CMK (cell line): ENCODE results near the gene BSDC1.
"Not testable (repeated sequence)": the region's sequence is repeated elsewhere in the genome, so short reads cannot be mapped to it uniquely, and the experiment has no call there.

Experiments
- DNase-seq: peaks from one replicate; pipeline ENCODE4 v3.0.0-alpha.2; 2010; ENCODE audit warnings: low read depth

Gene BSDC1

DNA sequence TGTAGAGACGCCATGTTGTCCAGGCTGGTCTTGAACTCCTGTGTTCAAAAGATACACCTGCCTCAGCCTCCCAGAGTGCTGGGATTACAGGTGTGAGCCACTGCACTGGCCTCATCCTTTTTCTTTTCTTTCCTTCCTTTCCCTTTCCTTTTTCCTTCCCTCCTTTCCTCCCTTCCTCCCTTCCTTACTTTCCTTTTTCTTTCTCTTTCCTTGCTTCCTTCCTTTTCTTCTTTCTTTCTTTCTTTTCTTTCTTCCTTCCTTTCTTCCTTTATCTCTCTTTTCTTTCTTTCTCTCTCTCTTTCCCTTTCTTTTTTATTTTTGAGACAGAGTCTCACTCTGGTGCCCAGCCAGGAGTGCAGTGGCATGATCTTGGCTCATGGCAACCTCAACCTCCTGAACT is 37.8 kb downstream of the BSDC1 start:
- no peak for DNase-seq

DNA sequence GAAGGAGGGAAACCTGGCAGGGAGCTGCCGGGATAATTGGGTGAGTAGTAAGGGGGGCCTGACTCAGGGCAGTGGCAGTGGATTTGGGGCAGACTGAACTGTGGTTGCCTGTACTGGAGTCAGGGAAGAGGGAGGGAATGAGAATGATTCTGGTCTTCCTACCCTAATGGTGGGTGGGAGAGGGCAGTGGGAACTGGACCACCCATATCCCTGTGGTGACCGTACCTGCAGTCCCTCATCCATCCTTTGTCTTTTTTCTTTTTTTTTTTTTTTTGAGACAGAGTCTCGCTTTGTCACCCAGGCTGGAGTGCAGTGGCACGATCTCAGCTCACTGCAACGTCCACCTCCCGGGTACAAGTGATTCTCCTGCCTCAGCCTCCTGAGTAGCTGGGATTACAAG is 38.5 kb downstream of the BSDC1 start:
- DNase-seq: not testable (repeated sequence)

DNA sequence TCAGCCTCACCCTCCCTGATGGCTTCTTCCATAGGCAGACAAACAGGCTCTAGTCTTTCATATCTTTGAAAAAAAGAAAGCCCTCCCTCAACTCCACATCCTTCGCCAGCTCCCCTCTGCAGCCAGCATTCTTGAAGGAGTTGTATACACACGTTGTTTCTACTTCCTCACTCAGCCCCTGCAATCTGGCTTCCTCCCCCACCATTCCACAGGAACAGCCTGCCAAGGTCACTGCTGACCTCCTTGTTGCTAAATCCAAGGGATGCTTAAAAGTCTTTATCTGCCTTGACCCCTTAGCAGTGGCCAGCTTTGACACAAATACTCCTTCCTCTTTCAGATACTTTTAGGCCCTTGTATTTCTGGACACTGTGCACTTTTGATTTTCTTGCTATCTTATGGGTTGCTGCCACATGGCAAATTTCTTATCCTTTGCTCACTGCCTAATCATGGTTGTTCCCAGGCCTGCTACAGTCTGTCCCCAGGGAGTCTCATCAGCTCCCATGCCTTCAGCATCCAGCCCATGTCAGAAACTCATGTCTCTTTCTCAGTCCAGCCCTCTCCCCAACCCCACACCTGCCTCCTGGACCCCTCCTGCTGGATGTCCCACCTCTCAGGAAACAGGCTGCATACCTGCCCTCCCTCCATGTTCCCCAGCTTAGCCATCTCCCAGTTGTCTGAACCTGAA is 40.2 kb downstream of the BSDC1 start:
- DNase-seq: no peak

DNA sequence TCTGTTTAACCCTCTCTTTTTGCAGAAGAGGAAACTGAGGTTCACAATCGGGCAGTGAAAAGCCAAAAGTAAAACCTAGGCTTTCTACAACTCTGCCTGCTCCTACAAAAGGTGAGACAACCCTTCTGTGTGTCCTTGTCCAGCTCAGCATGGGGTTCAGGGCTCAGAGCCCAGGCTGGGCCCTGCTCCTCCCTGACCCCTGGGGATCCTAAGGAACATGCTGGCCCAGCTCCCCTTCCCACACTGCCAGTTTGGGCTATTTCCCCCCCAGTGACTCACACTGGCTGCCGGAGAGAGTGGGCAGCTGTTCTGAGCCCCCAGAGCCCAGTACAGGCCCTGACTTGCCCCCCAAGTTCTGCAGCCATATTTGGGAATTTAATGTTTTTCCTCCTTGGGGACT is 40.8 kb downstream of the BSDC1 start:
- DNase-seq: no peak

DNA sequence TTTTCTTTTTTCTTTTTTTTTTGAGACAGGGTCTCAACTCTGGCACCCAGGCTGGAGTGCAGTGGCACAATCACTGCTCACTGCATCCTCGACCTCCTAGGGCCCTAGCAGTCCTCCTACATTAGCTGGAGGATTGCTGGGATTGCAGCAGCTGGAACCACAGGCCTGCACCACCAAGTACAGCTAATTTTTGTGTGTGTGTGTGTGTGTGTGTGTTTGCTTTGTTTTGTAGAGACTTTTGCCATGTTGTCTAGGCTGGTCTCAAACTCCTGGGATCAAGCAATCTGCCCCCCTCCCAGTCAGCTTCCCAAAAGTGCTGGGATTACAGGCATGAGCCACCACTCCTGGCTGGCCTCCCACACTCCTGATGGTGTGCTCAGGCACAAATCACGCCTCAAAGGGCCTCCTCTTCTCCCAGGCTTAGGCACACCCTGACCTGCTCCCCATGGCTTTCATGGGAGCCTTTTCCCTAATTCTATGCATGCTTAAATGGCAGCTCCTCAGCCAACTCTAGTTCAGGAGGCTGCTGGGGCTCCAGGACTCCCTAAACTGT is 41.3 kb downstream of the BSDC1 start:
- DNase-seq: no peak

DNA sequence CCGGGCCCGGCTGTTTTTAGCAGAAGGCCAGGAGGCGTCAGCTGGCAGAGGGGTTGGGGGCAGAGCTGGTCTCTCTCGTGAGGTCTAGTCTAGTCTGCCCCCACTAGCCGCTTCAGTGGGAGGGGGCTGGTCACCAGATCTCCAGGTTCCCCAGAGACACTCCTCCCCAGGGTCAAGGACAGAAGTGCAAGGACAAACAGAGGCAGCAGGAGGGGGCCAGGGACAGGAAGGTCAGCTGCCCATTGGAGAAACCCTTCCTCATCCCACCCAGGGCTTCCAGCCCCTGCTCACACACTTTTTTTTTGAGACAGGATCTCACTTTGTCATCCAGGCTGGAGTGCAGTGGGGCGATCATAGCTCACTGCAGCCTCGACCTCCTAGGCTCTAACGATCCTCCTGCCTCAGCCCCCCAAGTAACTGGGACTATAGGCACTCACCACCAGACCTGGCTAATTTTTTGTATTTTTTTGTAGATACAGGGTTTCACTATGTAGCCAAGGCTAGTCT is 41.9 kb downstream of the BSDC1 start:
- no peak for DNase-seq

- DNase-seq: peak; percentile 96
Measured at GRCh38 chr1:32351399-32352238, 42.6 kb downstream of the BSDC1 start.

GRCh38 chr1:32350785-32351398 is 43.3 kb downstream of the BSDC1 start:
- DNase-seq: no peak

GRCh38 chr1:32349211-32349708 is 45.0 kb downstream of the BSDC1 start:
- DNase-seq: peak; percentile 85

- no peak for DNase-seq
Measured at GRCh38 chr1:32346532-32347157, 47.6 kb downstream of the BSDC1 start.

DNA sequence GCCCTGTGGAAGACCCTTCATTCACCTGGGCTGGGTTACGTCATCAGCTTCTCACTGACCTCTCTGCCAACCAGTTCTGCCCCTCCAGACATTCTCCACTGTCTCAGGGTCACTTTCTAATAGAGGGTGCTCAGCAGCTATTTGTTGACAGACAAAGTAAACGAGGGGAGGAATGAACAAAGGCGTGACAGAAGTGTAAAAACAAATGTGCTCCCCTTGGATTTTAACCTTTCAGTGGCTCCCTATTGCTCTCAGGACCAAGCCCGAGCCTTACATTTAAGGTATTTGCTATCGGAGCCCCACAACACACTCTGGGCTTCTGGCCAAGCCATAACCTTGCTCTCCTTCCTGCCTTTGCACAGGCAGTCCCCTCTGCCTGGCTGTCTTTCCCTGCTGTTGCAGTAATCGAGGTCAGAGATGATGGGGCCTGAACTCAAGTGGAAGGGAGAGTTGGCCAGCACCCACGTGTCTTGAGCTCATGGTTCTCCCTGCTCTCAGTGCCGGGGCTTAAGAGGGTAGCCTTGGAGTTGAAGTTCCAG is 48.9 kb downstream of the BSDC1 start:
- DNase-seq: no peak

- no peak for DNase-seq
Measured at GRCh38 chr1:32342704-32343103, 51.5 kb downstream of the BSDC1 start.

DNA sequence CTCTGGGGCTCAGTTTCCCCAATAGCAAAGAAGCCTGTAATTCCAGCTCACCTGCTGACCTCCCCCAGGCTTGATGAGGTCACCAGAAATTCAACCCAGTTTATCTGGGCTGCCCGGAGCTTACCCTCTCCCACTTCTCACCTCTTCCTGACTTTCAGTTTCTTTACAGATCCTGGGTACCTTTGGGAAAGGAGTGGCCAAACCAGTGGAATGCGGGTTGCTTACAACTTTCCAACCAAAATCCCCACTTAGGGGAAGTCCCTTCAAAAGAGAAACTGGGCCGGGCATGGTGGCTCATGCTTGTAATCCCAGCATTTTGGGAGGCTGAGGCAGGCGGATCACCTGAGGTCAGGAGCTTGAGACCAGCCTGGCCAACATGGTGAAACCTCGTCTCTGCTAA is 52.3 kb downstream of the BSDC1 start:
- DNase-seq: no peak

- DNase-seq: no peak
Measured at GRCh38 chr1:32341186-32341757, 53.0 kb downstream of the BSDC1 start.

DNA sequence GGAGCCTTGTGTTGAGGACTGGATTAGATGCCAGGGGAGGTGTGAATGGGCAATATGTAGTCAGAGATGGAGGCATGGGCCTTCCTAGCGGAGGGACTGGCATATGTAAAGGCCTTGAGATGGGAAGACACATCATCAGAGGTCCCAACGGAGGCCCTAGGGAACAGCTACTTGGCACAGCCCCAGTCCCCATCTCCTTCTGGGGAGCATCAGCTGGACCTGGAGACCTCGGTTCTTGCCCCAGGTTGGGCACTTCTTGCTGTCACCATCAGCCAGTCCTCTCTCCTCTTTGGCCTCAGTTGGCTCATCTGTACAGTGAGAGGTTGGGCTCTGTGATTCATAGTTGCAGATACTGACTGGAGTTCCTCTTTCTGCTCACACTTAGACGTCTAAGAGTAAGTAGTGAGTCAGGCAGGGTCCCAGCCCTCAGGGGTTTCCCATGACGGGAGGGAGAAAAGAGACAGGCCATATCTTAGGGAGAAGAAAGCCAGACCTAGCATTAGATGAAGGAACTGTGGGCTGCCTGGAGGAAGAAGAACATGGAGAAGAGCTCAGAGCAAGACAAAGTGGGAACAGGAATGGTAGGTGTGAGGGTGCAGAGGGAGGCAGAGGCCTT is 54.8 kb downstream of the BSDC1 start:
- DNase-seq: no peak

DNA sequence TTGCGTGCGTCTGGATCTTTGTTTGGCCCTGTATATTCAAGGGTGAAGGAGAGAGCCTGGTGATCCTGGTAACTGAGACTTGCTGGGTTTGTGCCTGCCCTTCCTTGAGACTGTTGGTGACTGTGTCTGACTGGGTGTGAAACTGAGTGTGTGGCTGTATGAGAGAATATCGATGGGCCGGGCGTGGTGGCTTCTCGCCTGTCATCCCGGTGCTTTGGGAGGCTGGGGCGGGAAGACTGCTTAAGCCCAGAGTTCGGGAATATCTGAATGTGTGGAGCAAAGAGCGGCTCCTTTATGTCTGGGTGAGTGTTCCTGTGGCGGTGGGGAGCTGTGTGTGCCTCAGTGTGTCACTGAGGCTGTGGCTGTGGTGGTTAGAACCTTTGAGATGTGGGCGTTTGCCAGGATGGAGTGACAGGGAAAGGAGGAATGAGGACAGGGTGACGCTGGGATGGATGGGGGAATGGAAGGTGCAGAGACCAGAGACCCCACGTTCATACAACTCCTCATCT is 55.5 kb downstream of the BSDC1 start:
- no peak for DNase-seq

DNA sequence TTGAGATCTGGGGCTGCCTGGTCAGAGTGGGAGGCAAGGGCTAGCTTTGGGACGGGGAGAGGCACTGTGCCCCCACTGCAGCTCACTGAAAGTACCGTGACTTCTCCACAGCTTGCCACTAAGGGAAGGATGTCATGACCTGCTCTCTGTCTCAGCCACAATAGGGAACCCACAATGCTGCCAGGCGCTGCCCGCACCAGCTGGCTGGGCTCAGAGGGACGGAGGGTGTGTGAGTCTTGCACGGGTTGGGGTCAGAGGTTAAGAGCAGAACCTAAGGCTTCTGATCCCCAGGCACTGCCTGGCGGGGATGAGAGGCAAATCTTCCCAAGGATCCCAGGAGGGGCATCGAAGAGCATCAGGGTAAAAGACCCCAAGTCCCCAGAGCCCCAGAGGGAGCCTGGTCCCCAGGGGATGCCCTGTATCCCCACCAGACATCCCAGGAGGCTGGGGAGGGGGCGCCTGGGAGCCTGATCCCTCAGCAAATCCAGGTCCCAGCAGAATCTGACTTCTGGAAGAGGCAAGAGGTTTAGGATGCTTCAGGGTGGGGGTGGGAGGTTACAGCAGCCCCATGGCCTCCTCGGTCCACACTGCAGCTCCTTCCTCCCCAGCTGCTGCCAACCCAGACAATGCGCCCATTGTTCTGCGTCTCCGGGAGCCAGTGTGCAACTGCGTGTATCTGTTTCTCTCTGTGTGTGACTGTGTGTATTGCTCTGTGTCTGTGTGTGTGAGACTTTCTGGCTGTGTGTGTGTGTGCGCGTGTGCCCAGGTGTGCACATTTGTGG is 56.2 kb downstream of the BSDC1 start:
- peak; percentile 62 for DNase-seq

- peak; percentile 41 for DNase-seq
Measured at GRCh38 chr1:32336963-32337675, 57.1 kb downstream of the BSDC1 start.

DNA sequence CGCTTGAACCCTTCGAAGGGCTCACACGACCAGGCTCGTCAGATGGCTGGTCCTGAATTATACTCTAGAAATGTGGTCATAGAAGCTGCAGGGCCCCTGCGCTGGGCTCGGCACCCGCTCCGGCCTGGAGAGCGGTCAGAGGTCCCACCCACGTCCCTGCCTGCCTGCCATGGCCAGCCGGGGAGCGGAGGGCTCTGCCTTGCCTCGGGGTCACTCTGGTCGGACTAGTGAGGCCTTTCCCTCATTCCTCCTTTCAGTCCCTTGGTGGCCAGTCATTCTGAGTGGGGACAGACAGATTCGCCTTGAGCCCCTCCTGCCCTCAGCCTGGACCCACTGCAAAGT is 57.7 kb downstream of the BSDC1 start:
- DNase-seq: no peak
